IMR-90 (cell line): Measurements from ENCODE around the gene GAPDH. TPM values are rescaled to one million over a fixed set of nuclear protein-coding genes. Genes with fewer than 3 reads are reported as not detected.

Experiments
- ATAC-seq: fragments of 200-7000 bp; cut with Tn5 transposase; 2 replicates; pipeline ENCODE4 v1.9.1; 2020; ENCODE audit warnings: low read depth, mild to moderate bottlenecking, moderate library complexity
- BruUV-seq: library from RNA; stranded (reverse); fragments of 400-500 nt; replicated peaks from 2 replicates; lab custom pipeline; 2021; lab: Mats Ljungman, UMichigan
- CTCF ChIA-PET: fragments of 300-600 bp; formaldehyde crosslinking; extraction: SDS; loops from one replicate; lab custom pipeline; 2021; ENCODE audit warnings: antibody characterized with exemption; lab: Yijun Ruan, JAX
- POLR2A ChIA-PET: fragments of 300-600 bp; sonication (Branson Sonifier 250); formaldehyde crosslinking; loops from one replicate; lab custom pipeline; 2022; ENCODE audit warnings: antibody characterized with exemption; ENCODE audit not compliant: unreplicated experiment; lab: Charles Lee
- DNase-seq: peaks from one replicate; pipeline ENCODE4 v3.0.0; 2013
- H2AFZ ChIP-seq: replicated peaks from 2 replicates; pipeline ENCODE3; 2013; ENCODE audit warnings: low read length, mild to moderate bottlenecking; ENCODE audit not compliant: poor library complexity
- H2AK5ac ChIP-seq: 2 replicates; pipeline ENCODE4 v1.6.1; 2013; ENCODE audit warnings: low read depth, low read length, inconsistent platforms
- H2AK9ac ChIP-seq: replicated peaks from 2 replicates; pipeline ENCODE3; 2013; ENCODE audit warnings: mild to moderate bottlenecking, low read depth, low read length, moderate library complexity; ENCODE audit not compliant: poor library complexity
- H2BK120ac ChIP-seq: 2 replicates; pipeline ENCODE4 v1.6.1; 2013; ENCODE audit warnings: low read depth, low read length, inconsistent platforms
- H2BK15ac ChIP-seq: 3 replicates; pipeline ENCODE4 v1.6.1; 2013; ENCODE audit warnings: low read depth, low read length, inconsistent platforms
- H2BK20ac ChIP-seq: 2 replicates; pipeline ENCODE4 v1.6.1; 2013; ENCODE audit warnings: low read depth, mild to moderate bottlenecking, inconsistent platforms, low read length, moderate library complexity
- H2BK5ac ChIP-seq: 2 replicates; pipeline ENCODE4 v1.6.1; 2013; ENCODE audit warnings: mild to moderate bottlenecking, low read depth, low read length, inconsistent platforms; ENCODE audit not compliant: poor library complexity, severe bottlenecking
- H3K14ac ChIP-seq: replicated peaks from 2 replicates; pipeline ENCODE4 v1.6.1; 2013; ENCODE audit warnings: low read depth, low read length, inconsistent platforms
- H3K18ac ChIP-seq: 2 replicates; pipeline ENCODE4 v1.6.1; 2013; ENCODE audit warnings: low read depth, low read length, control low read depth
- H3K23ac ChIP-seq: 2 replicates; pipeline ENCODE4 v1.6.1; 2013; ENCODE audit warnings: low read depth, low read length, inconsistent platforms
- H3K27ac ChIP-seq: 2 replicates; pipeline ENCODE4 v1.5.1; 2013; ENCODE audit warnings: mild to moderate bottlenecking, control low read depth, low read length; ENCODE audit not compliant: insufficient read depth
- H3K27me3 ChIP-seq: 2 replicates; pipeline ENCODE4 v1.6.1; 2013; ENCODE audit warnings: low read length; ENCODE audit not compliant: control insufficient read depth, insufficient read depth
- H3K36me3 ChIP-seq: 2 replicates; pipeline ENCODE4 v1.6.1; 2013; ENCODE audit warnings: low read length, mixed read lengths; ENCODE audit not compliant: control insufficient read depth, insufficient read depth
- H3K4ac ChIP-seq: 2 replicates; pipeline ENCODE4 v1.6.1; 2013; ENCODE audit warnings: low read depth, low read length, inconsistent platforms
- H3K4me1 ChIP-seq: 2 replicates; pipeline ENCODE4 v1.6.1; 2013; ENCODE audit warnings: low read length, mixed read lengths; ENCODE audit not compliant: control insufficient read depth, insufficient read depth
- H3K4me2 ChIP-seq: 2 replicates; pipeline ENCODE4 v1.6.1; 2013; ENCODE audit warnings: low read depth, mild to moderate bottlenecking, control low read depth, low read length, moderate library complexity
- H3K4me3 ChIP-seq: 2 replicates; pipeline ENCODE4 v1.5.1; 2013; ENCODE audit warnings: low read depth, mild to moderate bottlenecking, control low read depth, low read length, moderate library complexity; ENCODE audit not compliant: insufficient read depth
- H3K56ac ChIP-seq: 2 replicates; pipeline ENCODE4 v1.6.1; 2013; ENCODE audit warnings: low read length, inconsistent platforms; ENCODE audit not compliant: insufficient read depth; ENCODE audit errors: extremely low read depth
- H3K79me1 ChIP-seq, 2 experiments: 2 replicates each; pipeline ENCODE4 v1.6.1; 2013; ENCODE audit warnings: low read length in 2 of 2, inconsistent platforms in 1 of 2, low read depth in 1 of 2
- H3K9ac ChIP-seq: 2 replicates; pipeline ENCODE4 v1.6.1; 2013; ENCODE audit warnings: low read depth, low read length, control low read depth
- H3K9me1 ChIP-seq: 2 replicates; pipeline ENCODE4 v1.6.1; 2013; ENCODE audit warnings: low read length, inconsistent platforms; ENCODE audit not compliant: insufficient read depth
- H3K9me3 ChIP-seq: 2 replicates; pipeline ENCODE4 v1.6.1; 2013; ENCODE audit warnings: low read length; ENCODE audit not compliant: control insufficient read depth, insufficient read depth
- H4K20me1 ChIP-seq: 2 replicates; pipeline ENCODE4 v1.6.1; 2013; ENCODE audit warnings: low read length, inconsistent platforms; ENCODE audit not compliant: insufficient read depth
- H4K5ac ChIP-seq: 2 replicates; pipeline ENCODE4 v1.6.1; 2013; ENCODE audit warnings: mild to moderate bottlenecking, low read depth, low read length, control low read depth
- H4K8ac ChIP-seq, 2 experiments: 2 replicates each; pipeline ENCODE4 v1.6.1; 2013; ENCODE audit warnings: low read depth in 2 of 2, low read length in 2 of 2, control low read depth in 1 of 2, inconsistent platforms in 1 of 2
- H4K91ac ChIP-seq: 2 replicates; pipeline ENCODE4 v1.6.1; 2013; ENCODE audit warnings: low read depth, low read length, inconsistent platforms; ENCODE audit not compliant: insufficient read depth
- BHLHE40 ChIP-seq: fragments of 150-350 bp; IDR thresholded peaks from 2 replicates; pipeline ENCODE4 v1.6.1; 2016; ENCODE audit warnings: mild to moderate bottlenecking, low read depth, low read length
- CEBPB ChIP-seq: IDR thresholded peaks from 2 replicates; pipeline ENCODE4 v1.6.1; 2012; ENCODE audit warnings: low read depth, low read length, improper control_type of control experiment
- CHD1 ChIP-seq: IDR thresholded peaks from 2 replicates; pipeline ENCODE4 v1.6.1; 2012; ENCODE audit warnings: low read depth, low read length, improper control_type of control experiment
- FOS ChIP-seq: fragments of 150-350 bp; IDR thresholded peaks from 2 replicates; pipeline ENCODE4 v1.6.1; 2016; ENCODE audit warnings: low read depth, low read length
- MAFK ChIP-seq: IDR thresholded peaks from 2 replicates; pipeline ENCODE4 v1.6.1; 2012; ENCODE audit warnings: low read depth, low read length, improper control_type of control experiment
- MAZ ChIP-seq: IDR thresholded peaks from 2 replicates; pipeline ENCODE4 v1.6.1; 2012; ENCODE audit warnings: low read depth, mild to moderate bottlenecking, low read length, improper control_type of control experiment, moderate library complexity, borderline replicate concordance
- MXI1 ChIP-seq: IDR thresholded peaks from 2 replicates; pipeline ENCODE4 v1.6.1; 2012; ENCODE audit warnings: low read depth, mild to moderate bottlenecking, low read length, moderate library complexity, borderline replicate concordance
- NFE2L2 ChIP-seq: fragments of 150-350 bp; IDR thresholded peaks from 2 replicates; pipeline ENCODE4 v1.6.1; 2016; ENCODE audit warnings: low read depth, mild to moderate bottlenecking, low read length
- POLR2A ChIP-seq: IDR thresholded peaks from 2 replicates; pipeline ENCODE4 v1.6.1; 2012; ENCODE audit warnings: mild to moderate bottlenecking, low read depth, low read length
- RAD21 ChIP-seq: IDR thresholded peaks from 2 replicates; pipeline ENCODE4 v1.6.1; 2012; ENCODE audit warnings: low read length, improper control_type of control experiment
- RCOR1 ChIP-seq: IDR thresholded peaks from 2 replicates; pipeline ENCODE4 v1.6.1; 2012; ENCODE audit warnings: mild to moderate bottlenecking, low read length, improper control_type of control experiment; ENCODE audit not compliant: insufficient replicate concordance
- RFX5 ChIP-seq: IDR thresholded peaks from 2 replicates; pipeline ENCODE4 v1.8.0; 2012; ENCODE audit warnings: low read depth, mild to moderate bottlenecking, low read length, moderate library complexity
- SMC3 ChIP-seq: fragments of 150-350 bp; IDR thresholded peaks from 2 replicates; pipeline ENCODE4 v1.6.1; 2016; ENCODE audit warnings: low read depth, mild to moderate bottlenecking, antibody characterized with exemption, low read length, moderate library complexity
- WGBS, 2 experiments: methylation state at CpG; one replicate each; pipeline versions ENCODE4 v1.1.5 to v1.1.7; 2013; ENCODE audit warnings: missing lambda C conversion rate in 2 of 2; ENCODE audit not compliant: insufficient read length in 1 of 2; ENCODE audit errors: extremely low coverage in 2 of 2; 5-methylcytosine and 5-hydroxymethylcytosine counted together
- dilution Hi-C: fragments of 300-500 bp; cut with HindIII; formaldehyde crosslinking; loops from one replicate; pipeline ENCODE4 v1.14.3; 2018; ENCODE audit warnings: low sequenced_read_pairs; ENCODE audit not compliant: unreplicated experiment
- in situ Hi-C: fragments of 300-500 bp; cut with MboI; formaldehyde crosslinking; loops from 3 replicates; pipeline ENCODE4 v1.14.3; 2019; ENCODE audit warnings: low sequenced_read_pairs, inconsistent platforms, mixed read lengths
- intact Hi-C: fragments of 100-400 bp; cut with micrococcal nuclease; formaldehyde crosslinking; loops from 2 replicates; pipeline ENCODE4 v1.10.0; 2022
- polyA plus RNA-seq, 3 experiments: library from polyadenylated mRNA; depleted of rRNA; stranded (reverse); fragments of >200 nt; gene quantifications; 2 replicates each; pipeline ENCODE4 v1.2.3, GENCODE V29; 2012; ENCODE audit warnings: low replicate concordance in 1 of 3
- total RNA-seq: library from RNA; depleted of rRNA; stranded (reverse); fragments of >200 nt; gene quantifications from 2 replicates; pipeline ENCODE4 v1.2.3, GENCODE V29; 2012
- TF ChIP-seq, protein P1 (sequence below): fragments of 150-350 bp; IDR thresholded peaks from 2 replicates; pipeline ENCODE4 v1.6.1; 2017; ENCODE audit warnings: mild to moderate bottlenecking, antibody characterized with exemption, low read length, low read depth
- TF ChIP-seq, protein P2 (sequence below): fragments of 150-350 bp; IDR thresholded peaks from 2 replicates; pipeline ENCODE4 v1.6.1; 2016; ENCODE audit warnings: low read depth, mild to moderate bottlenecking, low read length, moderate library complexity, borderline replicate concordance
- TF ChIP-seq, protein P3 (sequence below): conservative IDR thresholded peaks from 2 replicates; pipeline ENCODE4 v1.5.1; 2012; ENCODE audit warnings: mild to moderate bottlenecking, low read depth, low read length, improper control_type of control experiment

GAPDH gene
- total and polyA plus RNA-seq, 2 of the 4 experiments (the other 2 are of a cell fraction) = 12,939 to 21,893 TPM

DNA sequence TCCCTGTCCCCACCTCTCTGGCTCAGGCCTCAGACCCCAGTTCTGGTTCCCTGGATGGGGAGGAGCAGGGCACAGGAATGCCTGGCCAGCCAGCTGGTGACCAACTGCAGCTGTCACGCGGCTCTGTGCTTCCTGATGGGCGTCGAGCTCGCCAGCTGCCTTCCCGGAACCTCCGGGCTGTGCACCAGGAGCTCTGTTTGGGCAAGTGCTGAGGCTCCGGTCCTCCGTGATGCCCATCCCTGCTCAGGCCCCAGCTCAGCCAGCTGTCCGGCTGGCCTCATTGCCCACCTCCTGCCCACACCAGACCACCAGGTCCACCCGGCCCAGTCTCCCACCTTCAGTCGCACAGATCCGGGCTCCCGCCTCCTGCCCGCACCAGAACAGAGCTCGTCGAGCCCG, 16.7 kb downstream of the GAPDH start:
- peaks cover 29% of the 10 kb centered on the region for H3K9me1 ChIP-seq
- TF ChIP-seq, protein P1, sequence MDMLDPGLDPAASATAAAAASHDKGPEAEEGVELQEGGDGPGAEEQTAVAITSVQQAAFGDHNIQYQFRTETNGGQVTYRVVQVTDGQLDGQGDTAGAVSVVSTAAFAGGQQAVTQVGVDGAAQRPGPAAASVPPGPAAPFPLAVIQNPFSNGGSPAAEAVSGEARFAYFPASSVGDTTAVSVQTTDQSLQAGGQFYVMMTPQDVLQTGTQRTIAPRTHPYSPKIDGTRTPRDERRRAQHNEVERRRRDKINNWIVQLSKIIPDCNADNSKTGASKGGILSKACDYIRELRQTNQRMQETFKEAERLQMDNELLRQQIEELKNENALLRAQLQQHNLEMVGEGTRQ = no peak
- no peak for TF ChIP-seq CEBPB
- no peak for TF ChIP-seq RFX5
- no peak for TF ChIP-seq RAD21
- TF ChIP-seq, protein P2, sequence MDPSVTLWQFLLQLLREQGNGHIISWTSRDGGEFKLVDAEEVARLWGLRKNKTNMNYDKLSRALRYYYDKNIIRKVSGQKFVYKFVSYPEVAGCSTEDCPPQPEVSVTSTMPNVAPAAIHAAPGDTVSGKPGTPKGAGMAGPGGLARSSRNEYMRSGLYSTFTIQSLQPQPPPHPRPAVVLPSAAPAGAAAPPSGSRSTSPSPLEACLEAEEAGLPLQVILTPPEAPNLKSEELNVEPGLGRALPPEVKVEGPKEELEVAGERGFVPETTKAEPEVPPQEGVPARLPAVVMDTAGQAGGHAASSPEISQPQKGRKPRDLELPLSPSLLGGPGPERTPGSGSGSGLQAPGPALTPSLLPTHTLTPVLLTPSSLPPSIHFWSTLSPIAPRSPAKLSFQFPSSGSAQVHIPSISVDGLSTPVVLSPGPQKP = no peak
- TF ChIP-seq BHLHE40 = no peak
- TF ChIP-seq FOS = no peak
- TF ChIP-seq MAZ = no peak
- TF ChIP-seq CHD1 = no peak
- TF ChIP-seq MXI1 = no peak
- TF ChIP-seq NFE2L2 = no peak
- no peak for TF ChIP-seq RCOR1
- TF ChIP-seq, protein P3, sequence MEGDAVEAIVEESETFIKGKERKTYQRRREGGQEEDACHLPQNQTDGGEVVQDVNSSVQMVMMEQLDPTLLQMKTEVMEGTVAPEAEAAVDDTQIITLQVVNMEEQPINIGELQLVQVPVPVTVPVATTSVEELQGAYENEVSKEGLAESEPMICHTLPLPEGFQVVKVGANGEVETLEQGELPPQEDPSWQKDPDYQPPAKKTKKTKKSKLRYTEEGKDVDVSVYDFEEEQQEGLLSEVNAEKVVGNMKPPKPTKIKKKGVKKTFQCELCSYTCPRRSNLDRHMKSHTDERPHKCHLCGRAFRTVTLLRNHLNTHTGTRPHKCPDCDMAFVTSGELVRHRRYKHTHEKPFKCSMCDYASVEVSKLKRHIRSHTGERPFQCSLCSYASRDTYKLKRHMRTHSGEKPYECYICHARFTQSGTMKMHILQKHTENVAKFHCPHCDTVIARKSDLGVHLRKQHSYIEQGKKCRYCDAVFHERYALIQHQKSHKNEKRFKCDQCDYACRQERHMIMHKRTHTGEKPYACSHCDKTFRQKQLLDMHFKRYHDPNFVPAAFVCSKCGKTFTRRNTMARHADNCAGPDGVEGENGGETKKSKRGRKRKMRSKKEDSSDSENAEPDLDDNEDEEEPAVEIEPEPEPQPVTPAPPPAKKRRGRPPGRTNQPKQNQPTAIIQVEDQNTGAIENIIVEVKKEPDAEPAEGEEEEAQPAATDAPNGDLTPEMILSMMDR = no peak
- no peak for TF ChIP-seq SMC3
- no peak for TF ChIP-seq MAFK
- no peak for TF ChIP-seq POLR2A
- POLR2A ChIA-PET = interaction anchor here (1.6 to 5.2 kb wide), 2 partner anchors 11 to 16 kb away, joined by 6 to 48 read pairs; partner anchors contain the start of gene GAPDH
- no peaks in the 10 kb centered on the region for H3K27me3 ChIP-seq
- H4K91ac ChIP-seq = peak overlapping the region; percentile 91
- H2AFZ ChIP-seq = no peak overlapping the region
- WGBS, 2 experiments = 89% methylated on average over 7 of the region's 18 CpGs; no CpG with 5 or more reads in 1 of the 2 experiments
- H3K18ac ChIP-seq = no peak overlapping the region
- intact Hi-C loops = loop anchor here (10.0 kb wide), 2 partner anchors 134 to 566 kb away; partner anchors contain the start of gene ZNF384
- H3K4me1 ChIP-seq = peaks cover 54% of the 10 kb centered on the region
- no peak overlapping the region for H3K9ac ChIP-seq
- dilution Hi-C loops = no loop called here
- no TSS peak for BruUV-seq
- H3K23ac ChIP-seq = peak overlapping the region; percentile 69
- DNase-seq (no peak), ATAC-seq (no peak)
- H4K5ac ChIP-seq = peak overlapping the region; percentile 3; the same call in 1 of the 2 replicates
- in situ Hi-C loops = no loop called here
- peak overlapping the region; percentile 74; the same call in 1 of the 2 replicates for H2BK20ac ChIP-seq
- no peak overlapping the region for H3K4me3 ChIP-seq
- peak overlapping the region; percentile 77; the same call in 1 of the 3 replicates for H2BK15ac ChIP-seq
- no peak overlapping the region for H3K56ac ChIP-seq
- H3K14ac ChIP-seq = peak overlapping the region; percentile 85
- peak overlapping the region; percentile 88 for H2BK120ac ChIP-seq
- H4K8ac ChIP-seq = peak overlapping the region; percentile 60 to 80; a peak in 3 of 4 replicates
- no peak overlapping the region for H3K4me2 ChIP-seq
- H3K36me3 ChIP-seq = peaks cover 15% of the 10 kb centered on the region
- peak overlapping the region; percentile 86 for H3K27ac ChIP-seq
- H3K9me3 ChIP-seq = no peaks in the 10 kb centered on the region
- H2AK9ac ChIP-seq = peak overlapping the region; percentile 90
- H2BK5ac ChIP-seq = peak overlapping the region; percentile 88
- peaks cover 30 to 86% of the 10 kb centered on the region in 2 experiments; a peak in 3 of 4 replicates for H3K79me1 ChIP-seq
- CTCF ChIA-PET = interaction anchor here (0.6 to 1.9 kb wide), 2 partner anchors 13 to 109 kb away, joined by 5 to 7 read pairs; no protein-coding TSS in a partner anchor
- H3K4ac ChIP-seq = peak overlapping the region; percentile 98
- peaks cover 26% of the 10 kb centered on the region; the same call in 1 of the 2 replicates for H4K20me1 ChIP-seq
- peak overlapping the region; percentile 99; the same call in 1 of the 2 replicates for H2AK5ac ChIP-seq
